Activated T-helper 1 cell treated with anti-CD3 and anti-CD28 coated beads, Interleukin-12 subunit alpha, Interleukin-12 subunit beta, Interleukin-2, Interleukin-4 antibody, amounts not matched to agents 30 ng/mL and 10 ng/mL and 1 ng/mL, durations not matched to agents 14 hours and 24 hours and 36 hours (primary cell): ENCODE data around the gene SLC8A2. TPM values are rescaled to one million over a fixed set of nuclear protein-coding genes. Genes with fewer than 3 reads are reported as not detected.
"Not testable (repeated sequence)": the region's sequence is repeated elsewhere in the genome, so short reads cannot be mapped to it uniquely, and the experiment has no call there.

ENCODE experiments used
- DNase-seq: peaks from one replicate; pipeline ENCODE4 v3.0.0; 2021; ENCODE audit warnings: low spot score
- H3K27ac Mint-ChIP-seq: one replicate; pipeline ENCODE4 v1.8.0; 2021; ENCODE audit warnings: mild to moderate bottlenecking, mixed read lengths
- H3K27me3 Mint-ChIP-seq: one replicate; pipeline ENCODE4 v1.8.0; 2022; ENCODE audit warnings: mild to moderate bottlenecking, moderate library complexity, mixed read lengths; ENCODE audit not compliant: insufficient read depth
- H3K36me3 Mint-ChIP-seq: one replicate; pipeline ENCODE4 v1.8.0; 2021; ENCODE audit warnings: low read depth, mixed read lengths
- H3K4me1 Mint-ChIP-seq: one replicate; pipeline ENCODE4 v1.8.0; 2021; ENCODE audit warnings: low read depth, mixed read lengths
- H3K4me3 Mint-ChIP-seq: one replicate; pipeline ENCODE4 v1.8.0; 2021; ENCODE audit warnings: mild to moderate bottlenecking, moderate library complexity, mixed read lengths
- H3K9me3 Mint-ChIP-seq: one replicate; pipeline ENCODE4 v1.8.0; 2021; ENCODE audit warnings: mixed read lengths
- intact Hi-C: fragments of 100-400 bp; cut with micrococcal nuclease; formaldehyde crosslinking; loops from one replicate; pipeline ENCODE4 v1.15.1; 2024
- total RNA-seq: library from RNA; stranded (reverse); gene quantifications from 2 replicates; pipeline ENCODE4 v1.2.3, GENCODE V29; 2022

SLC8A2 gene
- total RNA-seq, 1 donor from 2014 or later = not detected

DNA sequence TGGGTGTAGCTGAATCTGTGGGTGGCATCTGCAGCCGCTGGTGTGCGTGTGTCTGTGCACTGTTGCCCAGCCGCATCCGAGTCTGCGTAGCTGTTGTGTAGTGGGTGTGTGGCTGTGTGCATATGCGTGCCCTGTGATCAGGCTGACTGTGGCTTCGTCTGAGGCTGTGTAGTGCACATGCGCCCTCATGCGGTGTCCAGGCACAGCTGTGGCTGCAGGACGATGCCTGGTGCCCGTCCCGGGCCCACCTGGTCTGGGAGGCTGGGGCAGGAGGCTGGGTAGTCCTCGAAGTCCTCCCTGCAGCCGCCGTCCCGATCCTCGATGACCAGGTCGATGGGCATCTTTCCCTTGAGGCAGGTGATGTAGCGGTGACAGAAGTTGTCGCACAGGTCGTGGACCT, 57.2 kb downstream of the SLC8A2 start:
- no peak for DNase-seq
- intact Hi-C loops = no loop called here
- H3K36me3 Mint-ChIP-seq = no peaks in the 10 kb centered on the region
- peaks cover 11% of the 10 kb centered on the region for H3K4me1 Mint-ChIP-seq
- peaks cover 42% of the 10 kb centered on the region for H3K27me3 Mint-ChIP-seq
- no peak overlapping the region for H3K27ac Mint-ChIP-seq
- no peak overlapping the region for H3K4me3 Mint-ChIP-seq
- no peaks in the 10 kb centered on the region for H3K9me3 Mint-ChIP-seq

DNA sequence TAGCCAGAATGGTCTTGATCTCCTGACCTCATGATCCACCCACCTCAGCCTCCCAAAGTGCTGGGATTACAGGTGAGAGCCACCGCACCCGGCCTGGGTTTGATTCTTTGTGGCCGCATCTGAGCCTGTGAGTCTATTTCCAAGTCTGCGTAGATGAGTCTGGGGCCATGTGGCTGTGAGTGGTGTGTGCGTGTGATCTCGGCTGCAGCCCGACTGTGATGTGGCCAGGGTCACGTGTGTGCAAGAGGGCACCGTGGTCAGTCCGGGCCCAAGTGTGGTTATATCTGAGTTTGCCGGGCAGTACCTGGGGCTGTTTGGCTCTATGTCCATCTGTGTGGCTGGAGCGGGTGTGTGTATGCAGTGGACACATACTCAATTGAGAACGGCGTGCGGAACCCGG, 57.8 kb downstream of the SLC8A2 start:
- H3K9me3 Mint-ChIP-seq = no peaks in the 10 kb centered on the region
- peaks cover 11% of the 10 kb centered on the region for H3K4me1 Mint-ChIP-seq
- H3K4me3 Mint-ChIP-seq = no peak overlapping the region
- no peak overlapping the region for H3K27ac Mint-ChIP-seq
- H3K36me3 Mint-ChIP-seq = no peaks in the 10 kb centered on the region
- intact Hi-C loops = no loop called here
- DNase-seq = no peak
- H3K27me3 Mint-ChIP-seq = peaks cover 40% of the 10 kb centered on the region

DNA sequence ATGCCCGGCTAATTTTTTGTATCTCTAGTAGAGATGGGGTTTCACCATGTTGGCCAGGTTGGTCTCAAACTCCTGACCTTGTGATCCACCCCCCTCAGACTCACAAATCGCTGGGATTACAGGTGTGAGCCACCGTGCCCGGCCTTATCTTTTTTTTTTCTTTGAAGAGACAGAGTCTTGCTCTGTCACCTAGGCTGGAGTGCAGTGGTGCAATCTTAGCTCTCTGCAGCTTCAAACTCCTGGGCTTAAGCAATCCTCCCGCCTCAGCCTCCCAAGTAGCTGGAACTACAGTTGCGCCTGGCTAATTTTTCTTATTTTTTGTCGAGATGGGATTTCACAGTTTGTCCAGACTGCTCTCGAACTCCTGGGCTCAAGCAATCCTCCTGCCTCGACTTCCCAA, 60.0 kb downstream of the SLC8A2 start:
- H3K27me3 Mint-ChIP-seq = peaks cover 23% of the 10 kb centered on the region
- H3K9me3 Mint-ChIP-seq, H3K36me3 Mint-ChIP-seq, H3K27ac Mint-ChIP-seq, H3K4me1 Mint-ChIP-seq, H3K4me3 Mint-ChIP-seq, DNase-seq, intact Hi-C loops: not testable (repeated sequence)

DNA sequence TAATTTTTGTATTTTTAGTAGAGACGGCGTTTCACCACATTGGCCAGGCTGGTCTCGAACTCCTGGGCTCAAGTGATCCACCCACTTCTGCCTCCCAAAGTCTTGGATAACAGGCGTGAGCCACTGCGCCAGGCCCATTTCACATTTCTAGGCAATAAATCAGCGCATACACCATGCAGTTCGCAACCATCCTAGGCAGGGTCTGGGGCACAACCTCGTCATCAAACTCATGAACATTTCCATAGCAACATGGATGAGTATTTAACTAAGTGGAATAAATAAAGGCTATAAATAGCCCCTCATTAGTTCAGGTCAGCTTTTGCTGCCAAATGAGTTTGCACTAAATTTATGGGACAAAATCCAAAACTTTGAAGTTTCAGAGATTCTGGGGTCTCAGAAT, 60.6 kb downstream of the SLC8A2 start:
- no peaks in the 10 kb centered on the region for H3K36me3 Mint-ChIP-seq
- DNase-seq = no peak
- no peak overlapping the region for H3K4me3 Mint-ChIP-seq
- intact Hi-C loops = no loop called here
- no peak overlapping the region for H3K27ac Mint-ChIP-seq
- peaks cover 22% of the 10 kb centered on the region for H3K27me3 Mint-ChIP-seq
- no peaks in the 10 kb centered on the region for H3K9me3 Mint-ChIP-seq
- H3K4me1 Mint-ChIP-seq = no peaks in the 10 kb centered on the region

DNA sequence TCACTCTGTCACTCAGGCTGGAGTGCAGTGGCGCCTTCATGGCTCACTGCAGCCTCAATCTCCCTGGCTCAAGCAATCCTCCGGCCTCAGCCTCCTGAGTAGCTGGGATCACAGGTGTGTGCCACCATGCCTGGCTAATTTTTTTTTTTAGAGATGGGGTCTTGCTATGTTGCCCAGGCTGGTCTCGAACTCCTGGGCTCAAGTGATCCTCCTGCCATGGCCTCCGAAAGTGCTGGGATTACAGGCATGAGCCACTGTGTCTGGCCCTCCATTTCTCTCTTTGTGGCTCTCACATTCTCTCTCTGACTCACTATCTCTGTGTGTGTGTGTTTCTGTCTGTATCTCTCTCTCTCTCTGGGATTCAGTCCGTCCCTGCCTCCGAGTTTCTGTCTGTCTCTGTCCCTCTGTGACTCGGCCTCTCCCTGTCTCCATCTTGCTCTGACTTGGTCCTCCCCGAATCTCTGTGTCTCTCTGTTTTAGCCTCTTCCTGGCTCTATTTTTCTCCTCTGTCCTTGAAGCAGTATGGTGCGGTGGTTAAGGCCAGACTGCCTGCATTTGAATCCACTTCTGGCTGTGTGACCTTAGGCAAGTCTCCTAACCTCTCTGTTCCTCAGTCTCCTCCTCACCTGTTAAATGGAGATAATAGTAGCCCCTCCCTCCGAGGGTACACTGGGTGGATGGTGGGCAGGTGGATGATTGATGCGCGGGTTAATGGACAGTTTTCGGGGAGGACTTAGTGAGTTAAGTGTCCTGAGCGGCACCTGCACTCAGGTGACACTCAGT, 63.3 kb downstream of the SLC8A2 start:
- intact Hi-C loops = no loop called here
- no peaks in the 10 kb centered on the region for H3K4me1 Mint-ChIP-seq
- peaks cover 18% of the 10 kb centered on the region for H3K27me3 Mint-ChIP-seq
- no peak for DNase-seq
- H3K4me3 Mint-ChIP-seq = no peak overlapping the region
- no peaks in the 10 kb centered on the region for H3K36me3 Mint-ChIP-seq
- H3K27ac Mint-ChIP-seq = no peak overlapping the region
- H3K9me3 Mint-ChIP-seq = no peaks in the 10 kb centered on the region

DNA sequence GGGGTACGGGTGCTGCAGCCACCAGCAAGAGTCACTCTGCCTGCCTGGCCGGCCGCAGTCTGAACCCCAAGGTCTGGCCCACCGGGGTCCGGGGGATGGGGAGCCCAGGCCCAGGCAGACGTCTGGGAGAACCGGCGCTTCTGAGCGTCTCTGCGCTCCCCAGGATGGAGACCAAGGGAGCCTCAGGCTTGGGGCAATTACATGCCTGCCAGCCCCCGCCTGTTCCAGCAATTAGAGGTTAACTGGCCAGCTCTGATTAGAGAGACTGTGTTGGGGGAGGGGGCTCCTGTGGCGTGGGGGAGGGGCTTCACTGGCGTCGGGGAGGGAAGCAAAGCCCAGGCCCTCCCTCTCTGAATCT, 64.3 kb downstream of the SLC8A2 start:
- no peaks in the 10 kb centered on the region for H3K9me3 Mint-ChIP-seq
- DNase-seq = no peak

DNA sequence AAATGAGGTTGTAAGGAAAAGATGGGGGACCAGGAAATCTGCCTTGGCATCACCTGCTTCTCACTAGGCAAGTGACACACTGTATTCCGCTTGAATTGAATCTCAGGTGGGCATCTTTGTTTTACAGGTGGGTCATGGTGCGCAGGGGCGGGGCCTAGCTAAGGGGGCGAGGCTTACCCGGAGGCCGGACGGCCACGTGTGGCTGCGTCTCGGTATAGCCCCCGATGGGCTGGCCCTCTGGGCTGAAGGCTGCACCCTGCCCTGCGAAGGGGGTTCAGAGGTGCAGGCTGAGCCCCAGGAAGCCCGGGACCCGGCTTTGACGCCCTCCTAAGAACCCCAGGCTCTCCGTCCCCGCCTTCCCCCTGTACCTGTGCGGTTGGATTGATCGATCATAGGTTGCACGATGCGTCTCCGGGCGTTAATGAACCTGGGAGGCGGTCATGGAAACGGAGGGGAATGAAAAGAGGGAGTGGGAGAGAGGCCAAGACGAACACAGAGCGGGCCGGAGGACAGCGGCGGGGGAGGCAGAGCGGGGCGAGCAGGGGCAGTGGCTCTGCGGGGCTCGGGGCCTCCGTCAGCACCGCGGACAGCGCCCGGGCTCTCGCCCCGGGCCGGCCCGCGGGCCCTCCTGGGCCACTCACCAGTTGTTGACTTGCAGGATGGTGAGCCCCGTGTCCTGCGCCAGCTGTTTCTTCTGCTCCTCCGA, 64.8 kb downstream of the SLC8A2 start:
- no peak overlapping the region for H3K27ac Mint-ChIP-seq
- H3K4me3 Mint-ChIP-seq = no peak overlapping the region
- intact Hi-C loops = no loop called here
- no peaks in the 10 kb centered on the region for H3K36me3 Mint-ChIP-seq
- no peak for DNase-seq
- H3K9me3 Mint-ChIP-seq = no peaks in the 10 kb centered on the region
- no peaks in the 10 kb centered on the region for H3K4me1 Mint-ChIP-seq
- peaks cover 15% of the 10 kb centered on the region for H3K27me3 Mint-ChIP-seq

More for the DNA sequence above, 64.3 kb downstream of the SLC8A2 start:
- H3K36me3 Mint-ChIP-seq = no peaks in the 10 kb centered on the region
- H3K4me3 Mint-ChIP-seq = no peak overlapping the region
- no peak overlapping the region for H3K27ac Mint-ChIP-seq
- H3K4me1 Mint-ChIP-seq = no peaks in the 10 kb centered on the region
- intact Hi-C loops = no loop called here
- peaks cover 15% of the 10 kb centered on the region for H3K27me3 Mint-ChIP-seq

DNA sequence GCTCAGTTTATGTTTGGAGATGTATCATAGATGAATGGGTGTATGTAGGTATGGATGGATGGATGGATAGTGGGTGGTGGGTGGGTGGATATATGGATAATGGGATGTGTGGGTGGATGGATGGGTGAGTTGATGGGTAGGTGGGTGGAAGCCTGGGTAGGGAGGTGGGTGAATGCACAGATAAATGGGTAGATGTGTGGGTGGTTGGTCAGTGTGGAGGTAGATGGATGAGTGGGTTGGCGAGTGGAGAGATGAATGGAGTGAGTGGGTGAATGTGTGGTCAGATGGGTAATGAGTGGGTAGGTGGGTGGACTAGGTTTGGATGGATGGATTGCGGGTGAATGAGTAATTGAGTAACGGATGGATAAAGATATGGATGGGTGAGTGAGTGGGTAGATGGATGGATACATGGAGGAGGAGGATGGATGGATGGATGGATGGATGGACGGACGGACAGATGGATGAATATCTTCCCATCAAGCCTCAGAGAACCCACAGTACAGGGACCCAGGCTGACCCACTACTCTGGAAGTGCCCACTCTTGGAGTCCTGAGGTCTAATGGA, 65.8 kb downstream of the SLC8A2 start:
- Mint-ChIP-seq H3K36me3 (no peaks in the 10 kb centered on the region), H3K27me3 (peaks cover 17% of the 10 kb centered on the region), H3K9me3 (no peaks in the 10 kb centered on the region), H3K4me3 (no peak overlapping the region), H3K27ac (no peak overlapping the region), H3K4me1 (no peaks in the 10 kb centered on the region)
- DNase-seq = no peak
- intact Hi-C loops = no loop called here

DNA sequence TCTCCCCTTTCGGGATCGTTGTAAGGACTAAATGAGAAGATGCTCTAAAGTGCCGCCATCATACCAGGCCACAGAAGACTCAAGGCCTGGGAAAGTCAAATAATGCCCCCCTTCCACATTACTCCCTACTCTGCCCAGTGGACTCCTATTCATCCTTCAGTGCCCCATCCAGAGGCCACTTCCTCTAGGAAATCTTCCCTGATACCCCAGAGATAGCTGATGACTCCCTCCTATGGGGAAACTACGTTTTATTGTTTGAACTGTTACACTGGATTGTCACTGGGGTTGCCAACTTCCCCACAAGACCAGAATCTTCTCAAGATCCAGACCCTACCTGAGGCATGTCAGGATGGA, 66.5 kb downstream of the SLC8A2 start:
- Mint-ChIP-seq H3K4me3 (no peak overlapping the region), H3K27me3 (peaks cover 17% of the 10 kb centered on the region), H3K9me3 (no peaks in the 10 kb centered on the region), H3K27ac (no peak overlapping the region), H3K36me3 (no peaks in the 10 kb centered on the region), H3K4me1 (no peaks in the 10 kb centered on the region)
- intact Hi-C loops = no loop called here
- DNase-seq = no peak

DNA sequence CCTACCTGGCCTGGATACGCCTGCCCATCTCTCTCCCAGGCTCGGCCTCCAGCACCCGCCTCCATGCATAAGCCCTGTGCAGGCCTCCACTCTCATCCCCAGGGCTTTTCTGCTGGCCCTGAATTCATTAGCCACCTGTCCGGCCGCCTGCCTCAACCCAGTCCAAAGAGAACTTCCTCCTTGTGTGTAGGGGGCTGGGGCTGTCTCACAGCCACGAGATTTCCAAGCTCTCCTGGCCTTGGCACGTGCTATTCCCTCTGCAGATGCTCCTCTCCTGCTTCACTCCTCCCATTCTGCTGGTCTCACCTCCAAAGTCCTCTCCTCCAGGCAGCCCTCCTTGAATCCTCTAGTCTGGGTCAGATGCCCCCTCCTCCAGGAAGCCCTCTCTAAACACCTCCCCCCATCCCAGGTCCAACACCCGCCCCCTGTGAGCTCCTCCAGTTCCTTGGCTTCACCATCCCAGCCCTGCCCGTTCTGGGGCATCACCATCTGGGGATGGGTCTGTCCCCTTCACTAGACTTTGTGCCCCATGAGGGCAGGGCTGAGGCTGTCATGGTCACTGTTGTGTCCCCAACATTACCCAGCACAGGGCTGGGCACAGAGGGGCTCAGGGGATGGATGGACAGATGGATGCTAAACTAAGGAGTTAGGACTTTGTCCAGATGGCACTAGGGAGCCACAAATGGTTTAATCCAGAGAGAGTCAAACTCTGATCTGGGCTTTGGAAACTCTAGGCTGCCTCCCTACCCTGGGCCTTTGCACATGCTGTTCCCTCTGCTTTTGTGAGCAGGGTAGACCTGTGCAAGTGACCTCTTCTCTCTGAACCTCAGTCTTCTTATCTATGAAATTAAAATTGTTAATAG, 67.1 kb downstream of the SLC8A2 start:
- Mint-ChIP-seq H3K27me3 (peaks cover 17% of the 10 kb centered on the region), H3K27ac (no peak overlapping the region)
- DNase-seq = no peak

DNA sequence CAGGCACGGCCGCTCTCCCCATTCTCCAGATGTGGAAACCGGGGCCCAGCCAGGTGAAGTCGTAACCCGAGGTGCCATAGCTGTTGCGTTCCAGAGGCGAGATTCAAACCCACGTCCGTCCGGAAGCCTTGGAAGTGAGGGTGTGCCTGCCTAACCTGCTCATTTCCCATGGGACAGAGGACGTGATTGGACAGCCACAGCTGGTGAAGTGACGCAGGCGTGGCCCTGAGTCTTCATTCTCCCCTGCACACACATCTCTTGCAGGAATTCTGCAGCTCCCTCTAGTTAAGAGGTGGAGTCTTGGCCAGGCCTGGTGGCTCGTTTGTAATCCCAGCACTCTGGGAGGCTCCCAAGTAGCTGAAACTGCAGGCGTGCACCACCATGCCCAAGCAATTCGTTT, 69.2 kb downstream of the SLC8A2 start:
- H3K27ac Mint-ChIP-seq = no peak overlapping the region
- peaks cover 23% of the 10 kb centered on the region for H3K27me3 Mint-ChIP-seq
- DNase-seq = no peak
- H3K36me3 Mint-ChIP-seq = no peaks in the 10 kb centered on the region
- H3K4me3 Mint-ChIP-seq = no peak overlapping the region
- H3K4me1 Mint-ChIP-seq = no peaks in the 10 kb centered on the region
- intact Hi-C loops = no loop called here
- no peaks in the 10 kb centered on the region for H3K9me3 Mint-ChIP-seq

More for the DNA sequence above, 67.1 kb downstream of the SLC8A2 start:
- intact Hi-C loops = no loop called here
- no peaks in the 10 kb centered on the region for H3K9me3 Mint-ChIP-seq
- no peaks in the 10 kb centered on the region for H3K4me1 Mint-ChIP-seq
- no peaks in the 10 kb centered on the region for H3K36me3 Mint-ChIP-seq
- no peak overlapping the region for H3K4me3 Mint-ChIP-seq

DNA sequence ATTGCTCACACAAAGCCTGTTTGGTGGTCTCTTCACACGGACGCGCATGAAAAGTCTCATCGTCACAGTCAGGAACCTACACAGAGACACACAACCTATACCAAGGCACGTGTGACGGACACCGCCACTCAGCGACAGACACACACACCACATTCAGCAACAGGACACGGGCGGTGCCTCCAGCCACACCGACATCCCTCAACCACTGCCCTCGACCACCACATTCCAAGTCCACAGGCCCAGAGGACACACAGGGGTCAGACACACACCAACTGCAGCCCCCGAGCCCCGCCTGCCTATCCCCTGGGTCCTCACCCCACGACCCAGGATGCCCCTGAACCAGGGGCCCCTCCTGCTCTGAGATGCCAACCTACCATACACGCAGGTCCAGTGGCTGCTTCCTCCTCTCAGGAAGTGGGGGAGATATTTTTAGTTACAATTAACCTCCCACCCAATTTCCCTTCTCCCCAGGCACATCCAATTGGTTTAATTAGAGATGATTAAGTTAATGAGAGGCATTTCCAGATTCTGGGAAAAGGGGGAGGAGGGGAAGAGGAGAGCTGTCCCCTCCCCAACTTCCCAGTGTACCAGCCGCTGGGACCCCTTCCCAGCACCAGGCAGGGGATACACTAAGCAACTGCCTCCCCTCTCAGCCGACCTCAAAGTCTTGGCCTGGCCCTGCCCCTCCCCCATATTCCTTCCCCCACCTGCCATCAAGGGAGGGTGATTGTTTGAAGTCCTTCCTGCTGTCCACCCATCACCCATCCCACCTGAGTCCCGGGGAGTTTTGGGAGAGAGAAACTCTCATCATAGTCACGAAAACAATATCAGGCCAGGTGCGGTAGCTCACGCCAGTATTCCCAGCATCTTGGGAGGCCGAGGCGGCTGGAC, 72.7 kb downstream of the SLC8A2 start:
- Mint-ChIP-seq H3K4me1 (no peaks in the 10 kb centered on the region), H3K27me3 (peaks cover 13% of the 10 kb centered on the region)

More for the DNA sequence above, 72.7 kb downstream of the SLC8A2 start:
- H3K36me3 Mint-ChIP-seq = no peaks in the 10 kb centered on the region
- H3K9me3 Mint-ChIP-seq = no peaks in the 10 kb centered on the region
- H3K4me3 Mint-ChIP-seq = no peak overlapping the region
- intact Hi-C loops = no loop called here
- H3K27ac Mint-ChIP-seq = no peak overlapping the region
- no peak for DNase-seq
